Ovary (tissue), 9 donors: ENCODE measurements around the gene RPS23. TPM values are rescaled to one million over a fixed set of nuclear protein-coding genes. Genes with fewer than 3 reads are reported as not detected.

Experiments used
- DNase-seq, 5 donors: peaks; one replicate each; pipeline ENCODE4 v3.0.0-alpha.2; 2019 to 2020
- H3K27ac ChIP-seq, 2 donors: fragments of 200-600 bp; one replicate each; pipeline versions ENCODE4 v1.5.1 to v1.8.0; 2019 to 2022
- H3K27me3 ChIP-seq: fragments of 200-600 bp; one replicate; pipeline ENCODE4 v1.8.0; 2022
- H3K36me3 ChIP-seq: fragments of 200-600 bp; sonication (generic); one replicate; pipeline ENCODE4 v1.5.1; 2019
- H3K4me1 ChIP-seq: one replicate; pipeline ENCODE4 v1.8.1; 2013; ENCODE audit warnings: mild to moderate bottlenecking, moderate library complexity; ENCODE audit not compliant: insufficient read depth
- H3K4me3 ChIP-seq: fragments of 200-600 bp; sonication (generic); one replicate; pipeline ENCODE4 v1.5.1; 2017
- H3K9me3 ChIP-seq, 2 donors: fragments of 200-600 bp in 1 of 2; sonication (generic) in 1 of 2; one replicate each; pipeline versions ENCODE4 v1.5.1 to v1.8.1; 2013 to 2019; ENCODE audit warnings: mild to moderate bottlenecking in 1 of 2, moderate library complexity in 1 of 2
- CTCF ChIP-seq, 3 donors: fragments of 450-650 bp in 2 of 3; fragments of 200-600 bp in 1 of 3; IDR thresholded peaks; one replicate each; pipeline versions ENCODE4 v1.5.1 to v1.8.0; 2016 to 2022; ENCODE audit warnings: antibody characterized with exemption in 3 of 3, mild to moderate bottlenecking in 1 of 3
- EP300 ChIP-seq: sonication (generic); formaldehyde crosslinking; IDR thresholded peaks from one replicate; pipeline ENCODE4 v1.6.1; 2017; ENCODE audit warnings: antibody characterized with exemption
- POLR2A ChIP-seq: fragments of 450-650 bp; IDR thresholded peaks from one replicate; pipeline ENCODE4 v1.6.1; 2017; ENCODE audit warnings: antibody characterized with exemption, mild to moderate bottlenecking, moderate library complexity
- WGBS, 3 donors: extraction: QIAGEN DNeasy Blood & Tissue Kit in 1 of 3; methylation state at CpG; one replicate each; pipeline versions ENCODE4 v1.1.5 to v1.1.7; 2013 to 2017; 5-methylcytosine and 5-hydroxymethylcytosine counted together
- intact Hi-C, 4 donors: fragments of 100-400 bp; cut with DNase I; formaldehyde crosslinking; loops; one replicate each; pipeline versions ENCODE4 v1.11.0 to v1.15.1; 2022 to 2023
- polyA plus RNA-seq, 2 donors: library from polyadenylated mRNA; stranded (reverse); fragments of 200-250 nt in 1 of 2; fragments of 350-450 nt in 1 of 2; fragmentation: Illumina TruSeq in 1 of 2; extraction: RNeasy Lipid Tissue Mini Kit (QIAGEN cat#74804) in 1 of 2; gene quantifications; one replicate each; pipeline ENCODE4 v1.2.3, GENCODE V29; 2013 to 2014
- total RNA-seq, 7 donors: library from RNA; depleted of rRNA in 2 of 7; stranded (reverse); fragments of >200 nt in 2 of 7; fragmentation: NEBNext Ultra II Directional in 3 of 7; extraction: Animal tissue kit (Norgen Biotek cat#: 25700) in 3 of 7; gene quantifications; one replicate each; pipeline versions ENCODE4 v1.1.0 to v1.2.4, GENCODE V29; 2016 to 2023
- donor health status: DM: no; HTN: no; CAD: no; lungs with moderate emphysema.
- donor health status: DM: no; HTN: no; CAD: no.
- donor health status: Bipolar disorder and iron deficiency.
- donor health status: DM: yes; HTN: yes; CAD: no.
- donor health status: DM: no; HTN: no; CAD: no.
- donor health status: DM: yes; HTN: yes; CAD: no.

RPS23 gene
- total and polyA plus RNA-seq, 9 donors = 3,397 to 8,268 (median 4,763) TPM

GRCh38 chr5:82325155-82325554 is 47.0 kb upstream of the RPS23 start:
- no peak for TF ChIP-seq EP300
- TF ChIP-seq POLR2A = no peak
- intact Hi-C loops = no loop called here
- 89 to 93% (median 90%) methylated on average over 10 of the region's 10 CpGs for WGBS, 3 donors
- Histone ChIP-seq H3K36me3 (no peaks in the 10 kb centered on the region), H3K27ac (no peak overlapping the region), H3K27me3 (no peaks in the 10 kb centered on the region), H3K9me3 (no peaks in the 10 kb centered on the region), H3K4me3 (no peak overlapping the region), H3K4me1 (no peaks in the 10 kb centered on the region)
- no peak for DNase-seq

- Histone ChIP-seq H3K27me3 (no peaks in the 10 kb centered on the region), H3K9me3 (no peaks in the 10 kb centered on the region), H3K36me3 (no peaks in the 10 kb centered on the region), H3K4me3 (no peak overlapping the region), H3K27ac (no peak overlapping the region), H3K4me1 (no peaks in the 10 kb centered on the region)
- DNase-seq = no peak
- intact Hi-C loops = no loop called here
- no peak for TF ChIP-seq POLR2A
- no peak for TF ChIP-seq CTCF (IDR thresholded peaks at IDR 0.05)
- no peak for TF ChIP-seq EP300
- 54 to 72% (median 71%) methylated on average over 2 of the region's 2 CpGs for WGBS, 3 donors
These were observed 42.8 kb upstream of the RPS23 start for GRCh38 chr5:82320966-82321365.

- intact Hi-C loops = no loop called here
These were observed 41.7 kb upstream of the RPS23 start for GRCh38 chr5:82319651-82320376.

GRCh38 chr5:82319192-82319591 is 41.0 kb upstream of the RPS23 start:
- Histone ChIP-seq H3K36me3 (no peaks in the 10 kb centered on the region), H3K27ac (no peak overlapping the region), H3K4me3 (no peak overlapping the region), H3K4me1 (no peaks in the 10 kb centered on the region), H3K27me3 (no peaks in the 10 kb centered on the region), H3K9me3 (no peaks in the 10 kb centered on the region)
- intact Hi-C loops = no loop called here
- no peak for TF ChIP-seq EP300
- no peak for TF ChIP-seq POLR2A
- TF ChIP-seq CTCF (IDR thresholded peaks at IDR 0.05) = no peak
- 81 to 87% (median 86%) methylated on average over 2 of the region's 2 CpGs for WGBS, 3 donors
- DNase-seq = no peak

More at GRCh38 chr5:82319651-82320376, 41.7 kb upstream of the RPS23 start:
- Histone ChIP-seq H3K4me1 (no peaks in the 10 kb centered on the region), H3K4me3 (no peak overlapping the region), H3K36me3 (no peaks in the 10 kb centered on the region), H3K27me3 (no peaks in the 10 kb centered on the region), H3K9me3 (no peaks in the 10 kb centered on the region), H3K27ac (no peak overlapping the region)
- DNase-seq = no peak
- TF ChIP-seq CTCF (IDR thresholded peaks at IDR 0.05) (no peak), EP300 (no peak), POLR2A (no peak)
- 82 to 88% (median 86%) methylated on average over 5 of the region's 5 CpGs for WGBS, 3 donors

- no peak overlapping the region for H3K27ac ChIP-seq
- 81 to 85% (median 83%) methylated on average over 4 of the region's 4 CpGs for WGBS, 3 donors
These were observed 37.0 kb upstream of the RPS23 start for GRCh38 chr5:82314964-82315758.

More at GRCh38 chr5:82314964-82315758, 37.0 kb upstream of the RPS23 start:
- DNase-seq = no peak
- H3K27me3 ChIP-seq = no peaks in the 10 kb centered on the region
- no peaks in the 10 kb centered on the region for H3K36me3 ChIP-seq
- intact Hi-C loops = no loop called here
- H3K4me1 ChIP-seq = no peaks in the 10 kb centered on the region
- H3K9me3 ChIP-seq = no peaks in the 10 kb centered on the region
- TF ChIP-seq CTCF (IDR thresholded peaks at IDR 0.05) = no peak
- TF ChIP-seq EP300 = no peak
- no peak for TF ChIP-seq POLR2A
- no peak overlapping the region for H3K4me3 ChIP-seq
